Erythroblast (primary cell): ENCODE results near the gene HTRA1.

Source experiments
- GATA1 ChIP-seq: IDR thresholded peaks from 2 replicates; pipeline ENCODE4 v1.6.1; 2011; ENCODE audit warnings: low read depth, mild to moderate bottlenecking, control low read depth, low read length, moderate library complexity
- POLR2A ChIP-seq: IDR thresholded peaks from 2 replicates; pipeline ENCODE4 v1.6.1; 2011; ENCODE audit warnings: mild to moderate bottlenecking, low read length

- TF ChIP-seq POLR2A (no peak), GATA1 (no peak)
Measured at GRCh38 chr10:122499012-122499411, 37.7 kb downstream of the HTRA1 start.
